Body of pancreas (tissue), 4 donors: Measurements from ENCODE around the gene OR2T10.

ENCODE experiments used
- CTCF ChIP-seq, 7 experiments: fragments of 450-650 bp in 4 of 7; fragments of 200-600 bp in 3 of 7; sonication (generic) in 3 of 7; IDR thresholded peaks; one replicate each; pipeline ENCODE4 v1.5.1; 2016 to 2019; ENCODE audit warnings: antibody characterized with exemption in 7 of 7
- POLR2A ChIP-seq, 3 donors: fragments of 450-650 bp; IDR thresholded peaks; one replicate each; pipeline ENCODE4 v1.6.1; 2016; ENCODE audit warnings: antibody characterized with exemption in 3 of 3, mild to moderate bottlenecking in 2 of 3

GRCh38 chr1:248630551-248630950, 33.1 kb upstream of the OR2T10 start:
- TF ChIP-seq CTCF (IDR thresholded peaks at IDR 0.05) (no peak), POLR2A (IDR thresholded peaks at IDR 0.05) (no peak)
